GM12891 (cell line): Measurements from ENCODE around the gene SLC22A25.
"Not testable (repeated sequence)": the region's sequence is repeated elsewhere in the genome, so short reads cannot be mapped to it uniquely, and the experiment has no call there.

Experiments used
- PAX5 ChIP-seq: IDR thresholded peaks from 2 replicates; pipeline ENCODE4 v1.6.1; 2011; ENCODE audit warnings: low read length, moderate library complexity, mild to moderate bottlenecking; ENCODE audit not compliant: insufficient read depth, severe bottlenecking
- POLR2A ChIP-seq: IDR thresholded peaks from 2 replicates; pipeline ENCODE4 v1.6.1; 2011; ENCODE audit warnings: low read depth, low read length, control low read depth
- POLR2AphosphoS5 ChIP-seq: IDR thresholded peaks from 2 replicates; pipeline ENCODE4 v1.6.1; 2011; ENCODE audit warnings: low read depth, low read length, control low read depth
- POU2F2 ChIP-seq: IDR thresholded peaks from 2 replicates; pipeline ENCODE4 v1.6.1; 2011; ENCODE audit warnings: low read depth, mild to moderate bottlenecking, control low read depth, low read length, moderate library complexity
- SPI1 ChIP-seq: IDR thresholded peaks from 2 replicates; pipeline ENCODE4 v1.6.1; 2011; ENCODE audit warnings: low read depth, low read length, control low read depth
- TAF1 ChIP-seq: IDR thresholded peaks from 2 replicates; pipeline ENCODE4 v1.6.1; 2011; ENCODE audit warnings: low read depth, low read length, control low read depth

DNA sequence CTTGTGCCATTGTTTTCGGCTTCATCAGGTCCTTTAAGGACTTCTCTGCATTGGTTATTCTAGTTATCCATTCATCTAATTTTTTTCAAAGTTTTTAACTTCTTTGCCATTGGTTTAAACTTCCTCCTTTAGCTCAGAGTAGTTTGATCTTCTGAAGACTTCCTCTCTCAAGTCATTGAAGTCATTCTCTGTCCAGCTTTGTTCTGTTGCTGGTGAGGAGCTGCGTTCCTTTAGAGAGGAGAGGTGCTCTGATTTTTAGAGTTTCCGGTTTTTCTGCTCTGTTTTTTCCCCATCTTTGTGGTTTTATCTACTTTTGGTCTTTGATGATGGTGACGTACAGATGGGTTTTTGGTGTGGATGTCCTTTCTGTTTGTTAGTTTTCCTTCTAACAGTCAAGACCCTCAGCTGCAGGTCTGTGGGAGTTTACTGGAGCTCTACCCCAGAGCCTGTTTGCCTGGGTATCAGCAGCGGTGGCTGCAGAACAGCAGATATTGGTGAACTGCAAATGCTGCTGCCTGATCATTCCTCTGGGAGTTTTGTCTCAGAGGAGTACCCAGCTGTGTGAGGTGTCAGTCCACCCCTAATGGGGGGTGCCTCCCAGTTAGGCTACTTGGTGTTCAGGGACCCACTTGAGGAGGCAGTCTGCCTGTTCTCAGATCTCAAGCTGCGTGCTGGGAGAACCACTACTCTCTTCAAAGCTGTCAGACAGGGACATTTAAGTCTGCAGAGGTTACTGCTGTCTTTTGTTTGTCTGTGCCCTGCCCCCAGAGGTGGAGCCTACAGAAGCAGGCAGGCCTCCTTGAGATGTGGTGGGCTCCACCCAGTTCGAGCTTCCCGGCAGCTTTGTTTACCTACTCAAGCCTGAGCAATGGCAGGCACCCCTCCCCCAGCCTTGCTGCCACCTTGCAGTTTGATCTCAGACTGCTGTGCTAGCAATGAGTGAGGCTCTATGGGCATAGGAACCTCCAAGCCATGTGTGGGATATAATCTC is 7.6 kb downstream of the SLC22A25 start:
- TF ChIP-seq POLR2AphosphoS5, TAF1, POLR2A, POU2F2, SPI1, PAX5: not testable (repeated sequence)
